Chondrocyte (in vitro differentiated cells): ENCODE measurements around the gene ZBTB25. TPM values are rescaled to one million over a fixed set of nuclear protein-coding genes. Genes with fewer than 3 reads are reported as not detected.

Experiments used
- DNase-seq: peaks from one replicate; pipeline ENCODE4 v3.0.0; 2021; ENCODE audit warnings: mixed read lengths, low spot score
- H3K27ac Mint-ChIP-seq: one replicate; pipeline ENCODE4 v1.8.0; 2021; ENCODE audit warnings: mild to moderate bottlenecking, moderate library complexity, mixed read lengths; ENCODE audit not compliant: unreplicated experiment
- H3K27me3 Mint-ChIP-seq: 2 replicates; pipeline ENCODE4 v1.8.0; 2021; ENCODE audit warnings: low read depth, mixed read lengths
- H3K36me3 Mint-ChIP-seq: 2 replicates; pipeline ENCODE4 v1.8.0; 2021; ENCODE audit warnings: low read depth, mixed read lengths
- H3K4me1 Mint-ChIP-seq: 2 replicates; pipeline ENCODE4 v1.8.0; 2021; ENCODE audit warnings: low read depth, mild to moderate bottlenecking, mixed read lengths
- H3K4me3 Mint-ChIP-seq: one replicate; pipeline ENCODE4 v1.8.0; 2021; ENCODE audit warnings: mild to moderate bottlenecking, moderate library complexity, mixed read lengths; ENCODE audit not compliant: unreplicated experiment
- H3K9me3 Mint-ChIP-seq: 2 replicates; pipeline ENCODE4 v1.8.0; 2021; ENCODE audit warnings: low read depth, mixed read lengths
- total RNA-seq: library from RNA; stranded (reverse); gene quantifications from 3 replicates; pipeline ENCODE4 v1.2.1, GENCODE V29; 2021
- TF ChIP-seq, protein P1 (sequence below): fragments of 200-600 bp; sonication (generic); IDR thresholded peaks from 2 replicates; pipeline ENCODE4 v1.5.0; 2021; ENCODE audit warnings: antibody characterized with exemption, mild to moderate bottlenecking, moderate library complexity

The ZBTB25 gene
- total RNA-seq, 1 donor from 2014 or later, result 9.7 TPM

DNA sequence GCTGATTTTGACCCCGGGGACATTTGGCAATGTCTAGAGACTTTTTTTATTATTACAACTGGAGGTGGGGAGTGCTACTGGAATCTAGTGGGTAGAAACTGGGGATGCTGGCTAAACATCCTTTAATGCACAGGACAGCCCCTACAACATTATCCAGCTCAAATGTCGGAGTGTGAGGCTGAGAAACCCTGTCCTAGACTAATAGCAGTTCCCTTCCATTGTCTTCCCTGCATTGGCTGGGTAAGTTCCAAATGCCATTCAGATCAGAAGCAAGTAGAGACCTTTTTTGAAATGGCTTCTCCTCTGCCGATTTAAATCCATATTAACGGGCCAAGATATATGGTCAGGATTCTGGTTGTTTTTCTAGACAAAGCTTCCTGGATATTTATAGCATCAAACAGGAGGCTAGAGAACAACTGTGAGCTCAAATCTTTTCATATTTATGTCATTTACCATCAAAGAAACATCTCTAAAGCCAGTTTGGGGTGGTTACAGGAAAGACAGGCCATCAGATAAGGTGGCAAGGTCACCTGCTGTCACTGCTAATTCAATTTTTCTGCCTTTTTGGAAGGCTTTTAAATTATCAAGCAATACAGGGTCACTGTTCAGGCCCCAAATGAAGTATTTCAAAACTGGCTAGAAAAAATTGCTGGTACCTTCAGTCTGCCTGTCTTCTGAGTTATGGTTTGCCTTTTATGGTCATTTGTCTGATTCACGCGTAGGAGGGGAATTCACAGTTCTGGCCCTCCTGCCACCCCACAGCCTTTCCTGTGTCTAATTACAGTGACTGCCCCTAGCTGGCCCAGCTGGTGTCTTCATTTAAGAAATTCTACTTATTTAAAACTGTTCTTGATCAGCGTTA is 58.4 kb downstream of the ZBTB25 start:
- peaks cover 14% of the 10 kb centered on the region for H3K36me3 Mint-ChIP-seq
- H3K27me3 Mint-ChIP-seq, result no peaks in the 10 kb centered on the region
- DNase-seq, result no peak
- no peak overlapping the region for H3K4me3 Mint-ChIP-seq
- H3K27ac Mint-ChIP-seq, result peak overlapping the region; percentile 89
- H3K9me3 Mint-ChIP-seq, result no peaks in the 10 kb centered on the region
- TF ChIP-seq, protein P1, sequence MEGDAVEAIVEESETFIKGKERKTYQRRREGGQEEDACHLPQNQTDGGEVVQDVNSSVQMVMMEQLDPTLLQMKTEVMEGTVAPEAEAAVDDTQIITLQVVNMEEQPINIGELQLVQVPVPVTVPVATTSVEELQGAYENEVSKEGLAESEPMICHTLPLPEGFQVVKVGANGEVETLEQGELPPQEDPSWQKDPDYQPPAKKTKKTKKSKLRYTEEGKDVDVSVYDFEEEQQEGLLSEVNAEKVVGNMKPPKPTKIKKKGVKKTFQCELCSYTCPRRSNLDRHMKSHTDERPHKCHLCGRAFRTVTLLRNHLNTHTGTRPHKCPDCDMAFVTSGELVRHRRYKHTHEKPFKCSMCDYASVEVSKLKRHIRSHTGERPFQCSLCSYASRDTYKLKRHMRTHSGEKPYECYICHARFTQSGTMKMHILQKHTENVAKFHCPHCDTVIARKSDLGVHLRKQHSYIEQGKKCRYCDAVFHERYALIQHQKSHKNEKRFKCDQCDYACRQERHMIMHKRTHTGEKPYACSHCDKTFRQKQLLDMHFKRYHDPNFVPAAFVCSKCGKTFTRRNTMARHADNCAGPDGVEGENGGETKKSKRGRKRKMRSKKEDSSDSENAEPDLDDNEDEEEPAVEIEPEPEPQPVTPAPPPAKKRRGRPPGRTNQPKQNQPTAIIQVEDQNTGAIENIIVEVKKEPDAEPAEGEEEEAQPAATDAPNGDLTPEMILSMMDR, result peak; percentile 38
- H3K4me1 Mint-ChIP-seq, result peaks cover 67% of the 10 kb centered on the region

DNA sequence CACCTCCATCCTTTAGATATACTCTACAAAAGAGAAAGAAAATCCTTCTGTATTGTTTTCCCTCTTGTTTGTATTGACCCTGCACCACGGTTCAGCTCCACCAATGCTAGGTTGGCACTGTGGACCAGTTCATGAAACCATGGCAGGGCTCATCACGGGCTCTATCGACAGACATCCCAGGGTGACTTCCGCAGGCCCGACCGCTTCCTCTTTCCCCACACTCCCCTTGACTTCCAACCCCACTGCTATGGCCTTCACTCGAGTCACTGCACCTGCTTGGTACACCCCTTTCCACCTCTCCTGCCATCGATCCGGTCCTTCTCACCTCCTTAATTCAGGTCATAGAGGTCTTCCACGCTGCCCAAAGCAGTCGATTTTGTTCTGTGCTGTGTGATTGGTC is 59.5 kb downstream of the ZBTB25 start:
- Mint-ChIP-seq H3K27ac (peak overlapping the region; percentile 1), H3K36me3 (peaks cover 14% of the 10 kb centered on the region), H3K4me3 (no peak overlapping the region), H3K4me1 (peaks cover 76% of the 10 kb centered on the region), H3K27me3 (no peaks in the 10 kb centered on the region), H3K9me3 (no peaks in the 10 kb centered on the region)
- TF ChIP-seq, protein P1, result no peak
- no peak for DNase-seq

DNA sequence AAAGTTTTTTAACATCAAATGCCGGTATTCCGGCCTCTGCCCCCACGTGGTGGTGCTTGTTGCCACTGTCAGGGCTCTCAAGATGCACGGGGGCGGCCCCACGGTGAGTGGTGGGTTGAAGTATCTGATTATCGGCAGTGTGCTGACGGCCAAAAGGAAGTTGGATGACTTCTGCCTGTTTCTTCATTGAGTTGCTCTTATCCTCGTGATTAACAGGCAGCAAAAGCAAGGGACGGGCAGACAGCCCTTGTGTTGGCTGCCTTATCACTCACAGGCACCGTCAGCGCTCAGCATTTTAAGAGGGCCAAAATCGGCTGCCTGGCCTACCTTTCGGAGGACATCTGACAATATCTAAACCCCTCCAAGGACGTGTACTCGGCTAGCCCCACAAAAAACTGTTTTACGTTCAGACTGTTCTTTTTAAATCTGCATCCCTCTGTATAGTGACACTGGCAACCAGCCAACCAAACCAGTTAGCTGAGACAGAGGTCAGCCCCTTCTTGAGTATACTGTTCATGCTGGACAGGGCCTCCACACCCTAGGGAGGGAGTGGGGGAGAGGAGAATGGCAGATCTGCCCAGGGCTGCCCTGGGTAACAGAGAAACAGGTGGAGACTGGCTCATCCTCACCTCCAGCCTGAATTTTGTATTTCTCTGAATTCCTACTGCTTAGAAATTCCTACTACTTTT is 61.2 kb downstream of the ZBTB25 start:
- DNase-seq, result no peak
- no peaks in the 10 kb centered on the region for H3K27me3 Mint-ChIP-seq
- no peaks in the 10 kb centered on the region for H3K9me3 Mint-ChIP-seq
- H3K27ac Mint-ChIP-seq, result peak overlapping the region; percentile 66
- TF ChIP-seq, protein P1, result no peak
- peaks cover 80% of the 10 kb centered on the region for H3K4me1 Mint-ChIP-seq
- H3K4me3 Mint-ChIP-seq, result no peak overlapping the region
- peaks cover 12% of the 10 kb centered on the region for H3K36me3 Mint-ChIP-seq

DNA sequence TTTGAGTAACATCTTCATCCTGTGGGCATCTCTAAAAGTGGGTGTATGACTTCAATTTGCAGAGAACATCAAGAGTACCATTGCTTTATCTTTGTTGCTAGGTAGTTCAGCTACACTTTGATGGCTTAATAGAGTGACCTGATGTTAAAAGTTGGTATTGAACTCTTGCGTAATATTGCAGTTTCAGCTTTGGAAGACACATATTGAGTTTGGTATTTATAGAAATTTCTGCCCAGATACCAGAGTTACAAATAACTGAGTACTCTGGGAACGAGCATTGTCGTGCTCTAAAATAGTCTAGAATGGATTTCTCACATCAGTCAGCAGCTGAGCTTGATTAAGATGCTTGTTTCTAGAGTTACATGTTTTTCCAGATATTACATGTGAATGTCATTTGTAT is 63.1 kb downstream of the ZBTB25 start:
- peaks cover 75% of the 10 kb centered on the region for H3K4me1 Mint-ChIP-seq
- no peak overlapping the region for H3K4me3 Mint-ChIP-seq
- TF ChIP-seq, protein P1, result no peak
- DNase-seq, result no peak
- no peaks in the 10 kb centered on the region for H3K27me3 Mint-ChIP-seq
- H3K9me3 Mint-ChIP-seq, result no peaks in the 10 kb centered on the region
- H3K27ac Mint-ChIP-seq, result peak overlapping the region; percentile 13
- H3K36me3 Mint-ChIP-seq, result peaks cover 15% of the 10 kb centered on the region

DNA sequence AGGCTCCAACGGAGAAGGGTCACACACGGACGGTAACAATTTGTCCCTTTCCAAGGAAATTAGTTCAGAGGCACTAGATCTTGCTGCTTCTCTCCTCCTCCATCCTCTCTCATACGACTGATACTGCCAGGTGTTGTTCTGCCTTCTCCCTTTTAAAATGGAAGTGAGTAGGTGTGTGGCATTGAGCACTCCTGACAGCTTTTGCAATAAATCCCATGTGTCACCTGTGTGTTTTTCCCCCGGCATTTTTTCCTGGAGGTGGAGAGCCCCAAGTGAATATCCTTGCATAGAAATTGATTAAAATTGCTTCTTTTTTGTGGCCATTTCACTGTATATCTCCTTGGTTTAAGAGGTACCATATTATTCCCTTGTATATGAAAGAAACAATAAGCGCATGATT is 64.5 kb downstream of the ZBTB25 start:
- H3K4me1 Mint-ChIP-seq, result peaks cover 65% of the 10 kb centered on the region
- TF ChIP-seq, protein P1, result no peak
- H3K36me3 Mint-ChIP-seq, result peaks cover 23% of the 10 kb centered on the region
- H3K27me3 Mint-ChIP-seq, result no peaks in the 10 kb centered on the region
- peak overlapping the region; percentile 56 for H3K4me3 Mint-ChIP-seq
- peak overlapping the region; percentile 92 for H3K27ac Mint-ChIP-seq
- H3K9me3 Mint-ChIP-seq, result no peaks in the 10 kb centered on the region
- no peak for DNase-seq
